CD4-positive, CD25-positive, alpha-beta regulatory T cell (primary cell): ENCODE measurements around the gene HCN1. TPM values are rescaled to one million over a fixed set of nuclear protein-coding genes. Genes with fewer than 3 reads are reported as not detected.

Experiments
- ATAC-seq, 2 donors: fragments of 150-1000 bp; cut with Tn5 transposase; one replicate each; pipeline ENCODE4 v1.10.0; 2021; ENCODE audit warnings: low read depth in 2 of 2, moderate number of reproducible peaks in 2 of 2, moderate library complexity in 1 of 2
- DNase-seq, 3 donors: peaks; one replicate each; pipeline versions ENCODE4 v3.0.0 to v3.0.0-alpha.2; 2012 to 2022; ENCODE audit warnings: mixed read lengths in 1 of 3
- H3K27ac ChIP-seq: one replicate; pipeline ENCODE4 v1.7.0; 2013; ENCODE audit warnings: mild to moderate bottlenecking, low read length; ENCODE audit not compliant: insufficient read depth, poor library complexity, severe bottlenecking
- H3K27me3 ChIP-seq: one replicate; pipeline ENCODE4 v1.7.0; 2013; ENCODE audit warnings: low read length; ENCODE audit not compliant: control insufficient read depth, insufficient read depth
- H3K36me3 ChIP-seq: one replicate; pipeline ENCODE4 v1.7.0; 2013; ENCODE audit warnings: mild to moderate bottlenecking, low read length, moderate library complexity; ENCODE audit not compliant: control insufficient read depth, insufficient read depth
- H3K4me1 ChIP-seq: 2 replicates; pipeline ENCODE4 v1.7.0; 2013; ENCODE audit warnings: mild to moderate bottlenecking, low read length; ENCODE audit not compliant: insufficient read depth, control insufficient read depth, poor library complexity, severe bottlenecking
- H3K4me3 ChIP-seq: one replicate; pipeline ENCODE4 v1.7.0; 2013; ENCODE audit warnings: low read depth, mild to moderate bottlenecking, low read length, moderate library complexity
- H3K9me3 ChIP-seq, 2 experiments: 1 replicate in 1 of 2; 2 replicates in 1 of 2; pipeline ENCODE4 v1.7.0; 2013; ENCODE audit warnings: low read length in 2 of 2, mild to moderate bottlenecking in 1 of 2, moderate library complexity in 1 of 2; ENCODE audit not compliant: control insufficient read depth in 2 of 2
- H3K27ac Mint-ChIP-seq, 3 donors: one replicate each; pipeline ENCODE4 v1.8.0; 2020 to 2022; ENCODE audit warnings: mild to moderate bottlenecking in 3 of 3, mixed read lengths in 3 of 3, moderate library complexity in 2 of 3
- H3K27me3 Mint-ChIP-seq: one replicate; pipeline ENCODE4 v1.8.0; 2022; ENCODE audit warnings: mild to moderate bottlenecking, mixed read lengths
- H3K36me3 Mint-ChIP-seq: one replicate; pipeline ENCODE4 v1.8.0; 2020; ENCODE audit warnings: mixed read lengths
- H3K4me1 Mint-ChIP-seq, 4 donors: one replicate each; pipeline ENCODE4 v1.8.0; 2020 to 2022; ENCODE audit warnings: mixed read lengths in 4 of 4, mild to moderate bottlenecking in 1 of 4
- H3K4me3 Mint-ChIP-seq, 4 donors: one replicate each; pipeline ENCODE4 v1.8.0; 2020 to 2022; ENCODE audit warnings: mild to moderate bottlenecking in 4 of 4, mixed read lengths in 4 of 4, moderate library complexity in 3 of 4
- H3K9me3 Mint-ChIP-seq, 7 donors: one replicate each; pipeline ENCODE4 v1.8.0; 2020 to 2022; ENCODE audit warnings: mixed read lengths in 7 of 7, mild to moderate bottlenecking in 3 of 7, moderate library complexity in 2 of 7
- polyA plus RNA-seq, 4 donors: library from polyadenylated mRNA; unstranded; fragments of 300-500 nt; fragmentation: Illumina TruSeq; gene quantifications; one replicate each; pipeline ENCODE4 v1.2.3, GENCODE V29; 2021
- total RNA-seq: library from RNA; stranded (reverse); gene quantifications from one replicate; pipeline ENCODE4 v1.2.3, GENCODE V29; 2022

HCN1 gene
- total RNA-seq (not detected), polyA plus RNA-seq (not detected)

DNA sequence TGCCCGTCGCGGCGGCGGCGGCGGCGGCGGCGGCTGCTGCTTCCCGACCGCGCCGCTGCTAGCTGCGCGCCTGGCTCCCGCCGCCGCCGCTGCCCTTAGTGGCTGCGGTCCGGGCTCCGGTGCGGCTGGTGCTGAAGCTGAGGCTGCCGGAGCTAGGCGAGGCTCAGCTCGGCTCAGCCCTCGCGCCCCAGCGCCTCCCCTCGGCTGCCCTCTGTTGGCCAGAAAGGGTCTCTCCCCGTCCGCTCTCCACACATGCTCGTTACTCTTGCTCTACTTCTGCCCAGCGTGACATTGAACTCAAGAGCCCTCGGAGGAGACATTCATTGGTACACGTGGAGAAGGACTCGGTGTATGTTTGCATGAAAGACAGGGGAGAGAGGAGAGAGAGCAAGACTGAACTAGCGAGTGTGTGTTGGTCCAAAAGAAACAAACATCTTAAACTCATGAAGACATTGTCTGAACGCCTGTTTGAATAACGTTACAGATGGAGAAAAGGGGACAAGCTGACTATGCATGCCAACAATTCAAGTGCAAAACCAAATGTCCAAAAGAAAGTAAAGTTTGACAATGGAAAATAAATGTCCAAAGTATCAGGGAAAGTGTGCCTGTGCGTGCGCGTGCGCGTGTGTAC, at the start of gene HCN1:
HCN1 (minus strand) TSS at position 175 of the 631 bp plus-strand sequence.
- no peak within 1 kb of the TSS for H3K27ac Mint-ChIP-seq
- Histone ChIP-seq H3K4me3 (no peak within 1 kb of the TSS), H3K27me3 (peaks cover 3% of the 10 kb centered on the region), H3K36me3 (no peaks in the 10 kb centered on the region), H3K9me3 (peaks cover 0 to 9% of the 10 kb centered on the region in 2 experiments), H3K27ac (no peak within 1 kb of the TSS), H3K4me1 (no peaks in the 10 kb centered on the region)
- ATAC-seq, result peak in 1 of 2 donors; percentile 37
- peaks cover 0 to 2% (median 0%) of the 10 kb centered on the region in 4 donors for H3K4me1 Mint-ChIP-seq
- peaks cover 6% of the 10 kb centered on the region for H3K27me3 Mint-ChIP-seq
- H3K9me3 Mint-ChIP-seq, result peaks cover 2 to 16% (median 7%) of the 10 kb centered on the region in 7 donors
- H3K4me3 Mint-ChIP-seq, result no peak within 1 kb of the TSS
- no peaks in the 10 kb centered on the region for H3K36me3 Mint-ChIP-seq
- peak in 1 of 3 donors; percentile 44 for DNase-seq

DNA sequence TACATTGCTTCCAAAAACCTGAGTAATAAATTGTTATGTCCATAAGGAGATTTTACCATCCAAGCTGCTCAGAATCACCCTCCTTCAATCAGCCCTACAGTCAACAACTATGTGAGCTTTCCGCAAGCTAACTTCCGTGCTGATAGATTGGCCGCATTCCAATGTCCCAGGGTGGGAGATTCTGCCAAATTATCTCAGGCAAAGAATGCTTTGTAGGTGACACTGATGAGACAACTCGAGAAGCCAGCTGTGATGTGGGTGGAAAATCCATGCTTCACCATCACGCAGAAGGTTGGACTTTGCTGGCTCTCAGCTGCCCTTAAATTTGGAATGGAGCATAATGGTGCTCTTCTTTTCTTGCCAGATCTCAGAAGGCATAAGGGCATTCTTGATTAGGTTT, 44.9 kb upstream of the HCN1 start:
- ATAC-seq, result no peak
- Histone ChIP-seq H3K36me3 (no peaks in the 10 kb centered on the region), H3K4me1 (no peaks in the 10 kb centered on the region), H3K9me3 (peaks cover 5 to 8% of the 10 kb centered on the region in 2 experiments), H3K27me3 (no peaks in the 10 kb centered on the region), H3K27ac (no peak overlapping the region), H3K4me3 (no peak overlapping the region)
- Mint-ChIP-seq H3K4me1 (no peaks in the 10 kb centered on the region), H3K9me3 (peaks cover 4 to 21% (median 10%) of the 10 kb centered on the region in 7 donors), H3K27me3 (no peaks in the 10 kb centered on the region), H3K27ac (no peak overlapping the region), H3K4me3 (no peak overlapping the region), H3K36me3 (no peaks in the 10 kb centered on the region)
- no peak for DNase-seq

DNA sequence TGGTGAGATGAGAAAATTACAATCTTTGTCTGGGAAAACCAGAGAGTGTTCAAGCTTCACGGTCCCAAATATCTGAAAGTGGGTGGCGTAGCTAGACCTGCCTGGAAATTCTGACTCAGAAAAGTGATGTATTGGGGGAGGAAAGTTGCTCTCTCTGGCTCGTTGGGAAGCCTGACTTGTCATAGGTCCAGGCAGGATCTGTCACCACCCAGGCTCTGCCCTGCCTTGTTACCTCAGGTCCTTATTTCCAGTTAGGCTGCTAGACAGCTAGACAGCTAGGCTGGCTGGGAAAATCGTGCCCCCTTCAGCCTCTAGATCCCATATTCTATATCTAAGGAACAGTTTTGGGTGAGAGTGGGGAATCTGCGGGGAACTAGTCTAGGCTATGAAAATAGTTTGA, 41.0 kb upstream of the HCN1 start:
- DNase-seq, result no peak
- peaks cover 4 to 23% (median 8%) of the 10 kb centered on the region in 7 donors for H3K9me3 Mint-ChIP-seq
- H3K4me1 ChIP-seq, result no peaks in the 10 kb centered on the region
- H3K27ac ChIP-seq, result no peak overlapping the region
- no peak overlapping the region for H3K27ac Mint-ChIP-seq
- no peak for ATAC-seq
- H3K27me3 Mint-ChIP-seq, result no peaks in the 10 kb centered on the region
- H3K9me3 ChIP-seq, result peaks cover 5 to 8% of the 10 kb centered on the region in 2 experiments
- H3K36me3 Mint-ChIP-seq, result no peaks in the 10 kb centered on the region
- H3K27me3 ChIP-seq, result no peaks in the 10 kb centered on the region
- H3K4me1 Mint-ChIP-seq, result no peaks in the 10 kb centered on the region
- no peak overlapping the region for H3K4me3 Mint-ChIP-seq
- no peaks in the 10 kb centered on the region for H3K36me3 ChIP-seq
- no peak overlapping the region for H3K4me3 ChIP-seq

DNA sequence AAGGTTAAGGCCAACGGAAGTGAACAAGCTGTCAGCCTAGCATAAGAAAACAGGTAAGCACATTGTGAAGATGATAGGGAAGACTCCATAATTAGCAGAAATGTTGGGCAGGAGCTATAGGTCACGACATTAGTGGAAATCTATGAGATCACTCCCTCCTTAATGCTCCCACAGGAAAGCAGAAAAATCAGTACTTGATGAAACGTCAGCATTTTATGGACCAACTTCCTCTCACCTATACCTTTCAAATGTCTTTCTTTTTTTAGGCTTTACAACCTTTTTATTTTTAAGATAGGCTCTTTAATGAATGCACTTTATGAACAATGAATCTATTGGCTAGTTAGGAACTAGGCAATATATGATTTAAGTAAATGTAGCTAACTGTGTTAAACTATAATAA, 29.4 kb upstream of the HCN1 start:
- Mint-ChIP-seq H3K27me3 (no peaks in the 10 kb centered on the region), H3K4me1 (no peaks in the 10 kb centered on the region), H3K36me3 (no peaks in the 10 kb centered on the region), H3K27ac (no peak overlapping the region), H3K9me3 (peaks cover 0 to 22% (median 14%) of the 10 kb centered on the region in 7 donors), H3K4me3 (peak overlapping the region in 1 of 4 donors; percentile 51)
- Histone ChIP-seq H3K4me1 (no peaks in the 10 kb centered on the region), H3K4me3 (no peak overlapping the region), H3K27ac (no peak overlapping the region), H3K36me3 (no peaks in the 10 kb centered on the region), H3K9me3 (peaks cover 3 to 4% of the 10 kb centered on the region in 2 experiments), H3K27me3 (no peaks in the 10 kb centered on the region)
- ATAC-seq (no peak), DNase-seq (no peak)

DNA sequence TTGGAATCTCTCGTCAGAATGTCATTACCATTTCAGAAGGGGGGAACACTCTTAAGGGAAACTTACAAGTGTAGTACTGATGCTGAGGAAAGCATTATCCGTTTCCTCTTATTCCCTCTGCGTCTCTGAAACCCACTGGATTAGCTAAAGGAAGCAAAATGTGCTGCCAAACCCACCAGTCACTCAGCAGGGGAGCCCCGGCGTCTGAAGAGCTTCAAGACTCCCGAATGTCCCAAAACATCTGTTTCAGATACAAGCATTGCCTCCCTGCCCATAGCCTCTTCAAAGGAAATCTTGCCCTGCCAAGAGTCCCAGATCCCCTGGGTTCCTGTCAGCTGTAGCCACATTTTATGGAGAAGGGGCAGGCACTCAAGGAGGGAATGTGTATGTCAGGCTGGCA, 1.0 kb upstream of the HCN1 start:
- H3K4me3 ChIP-seq, result no peak overlapping the region
- no peak for DNase-seq
- peaks cover 0 to 9% of the 10 kb centered on the region in 2 experiments for H3K9me3 ChIP-seq

DNA sequence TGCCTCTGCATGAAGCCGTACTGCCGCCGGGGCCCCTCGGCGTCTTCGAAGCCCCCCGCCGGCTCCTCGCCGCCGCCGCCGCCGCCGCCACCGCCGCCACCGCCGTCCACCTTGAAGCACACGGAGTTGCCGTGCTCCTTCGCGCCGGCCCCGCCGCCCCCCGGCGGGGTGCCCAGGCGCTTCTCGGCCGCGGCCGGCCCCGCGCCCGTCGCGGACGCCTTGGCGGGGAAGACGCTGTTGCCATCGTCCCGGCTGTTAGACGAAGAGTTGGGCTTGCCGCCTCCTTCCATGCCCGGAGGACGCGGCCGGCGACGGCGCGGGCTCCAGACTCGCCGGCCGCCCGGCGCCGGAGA, 400 bp downstream of the HCN1 start:
- Histone ChIP-seq H3K36me3 (no peaks in the 10 kb centered on the region), H3K4me1 (no peaks in the 10 kb centered on the region), H3K27ac (no peak overlapping the region), H3K4me3 (no peak overlapping the region), H3K27me3 (peaks cover 3% of the 10 kb centered on the region), H3K9me3 (peaks cover 0 to 9% of the 10 kb centered on the region in 2 experiments)
- no peak for ATAC-seq
- peaks cover 0 to 2% (median 0%) of the 10 kb centered on the region in 4 donors for H3K4me1 Mint-ChIP-seq
- DNase-seq, result no peak
- peaks cover 2 to 16% (median 7%) of the 10 kb centered on the region in 7 donors for H3K9me3 Mint-ChIP-seq
- H3K27ac Mint-ChIP-seq, result no peak overlapping the region
- no peaks in the 10 kb centered on the region for H3K36me3 Mint-ChIP-seq
- H3K4me3 Mint-ChIP-seq, result no peak overlapping the region
- peaks cover 6% of the 10 kb centered on the region for H3K27me3 Mint-ChIP-seq

More for the DNA sequence above, 1.0 kb upstream of the HCN1 start:
- Histone ChIP-seq H3K27ac (no peak overlapping the region), H3K4me1 (no peaks in the 10 kb centered on the region), H3K36me3 (no peaks in the 10 kb centered on the region), H3K27me3 (peaks cover 3% of the 10 kb centered on the region)
- Mint-ChIP-seq H3K9me3 (peaks cover 2 to 16% (median 6%) of the 10 kb centered on the region in 7 donors), H3K27ac (no peak overlapping the region), H3K4me3 (no peak overlapping the region), H3K36me3 (no peaks in the 10 kb centered on the region), H3K27me3 (peaks cover 6% of the 10 kb centered on the region), H3K4me1 (peaks cover 0 to 2% (median 0%) of the 10 kb centered on the region in 4 donors)
- ATAC-seq, result no peak

DNA sequence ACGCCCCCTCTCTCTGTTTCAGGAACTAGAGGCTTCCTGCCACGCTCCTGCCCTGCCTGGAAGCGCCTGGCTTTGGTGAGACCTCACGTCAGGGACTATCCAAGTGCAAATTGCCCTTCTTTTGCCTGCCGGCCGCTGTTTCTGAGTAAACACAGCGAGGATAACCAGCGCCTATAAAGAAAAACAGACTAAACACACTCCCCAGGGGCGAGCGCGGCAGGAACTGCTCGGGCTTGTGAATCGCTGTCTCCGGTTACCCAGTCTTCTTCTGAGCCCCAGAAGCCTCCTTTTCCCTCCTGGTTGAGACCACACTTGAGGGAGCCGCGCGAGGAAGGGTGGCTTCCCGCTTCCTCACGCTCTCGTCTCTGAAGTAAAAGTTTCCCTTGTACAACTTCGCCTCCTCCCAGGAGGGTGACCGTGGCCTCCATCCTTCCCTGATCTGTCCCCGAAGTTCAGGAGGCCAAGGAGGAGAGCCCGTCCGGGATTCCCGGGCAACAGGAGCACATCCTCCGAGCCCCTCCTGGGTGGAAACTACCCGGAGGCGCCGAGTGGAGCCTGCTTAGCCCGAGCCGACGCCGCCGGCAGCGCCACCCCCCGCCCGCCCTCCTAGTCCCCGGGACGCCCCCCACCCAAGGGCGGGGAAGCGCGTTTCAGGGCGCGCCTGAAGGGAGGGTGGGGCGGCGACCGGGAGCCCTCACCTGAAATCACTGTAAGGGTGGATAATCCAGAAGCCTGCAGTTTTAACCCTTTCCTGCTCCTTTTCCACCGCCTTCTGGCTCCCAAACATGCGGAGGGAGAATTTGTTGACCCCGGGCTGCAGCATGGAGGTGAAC, 993 bp downstream of the HCN1 start:
- no peaks in the 10 kb centered on the region for H3K36me3 Mint-ChIP-seq

More for the DNA sequence above, 993 bp downstream of the HCN1 start:
- Histone ChIP-seq H3K27me3 (peaks cover 3% of the 10 kb centered on the region), H3K4me3 (no peak overlapping the region), H3K4me1 (no peaks in the 10 kb centered on the region), H3K36me3 (no peaks in the 10 kb centered on the region), H3K27ac (no peak overlapping the region), H3K9me3 (peaks cover 0 to 9% of the 10 kb centered on the region in 2 experiments)
- no peak overlapping the region for H3K27ac Mint-ChIP-seq
- no peak for DNase-seq
- peaks cover 2 to 16% (median 7%) of the 10 kb centered on the region in 7 donors for H3K9me3 Mint-ChIP-seq
- H3K4me1 Mint-ChIP-seq, result peaks cover 0 to 2% (median 0%) of the 10 kb centered on the region in 4 donors
- peaks cover 6% of the 10 kb centered on the region for H3K27me3 Mint-ChIP-seq
- ATAC-seq, result no peak
- H3K4me3 Mint-ChIP-seq, result no peak overlapping the region
